ENCODE data around the gene GNG3.
"Not testable (repeated sequence)": the region's sequence is repeated elsewhere in the genome, so short reads cannot be mapped to it uniquely, and the experiment has no call there.

GNG3 gene

DNA sequence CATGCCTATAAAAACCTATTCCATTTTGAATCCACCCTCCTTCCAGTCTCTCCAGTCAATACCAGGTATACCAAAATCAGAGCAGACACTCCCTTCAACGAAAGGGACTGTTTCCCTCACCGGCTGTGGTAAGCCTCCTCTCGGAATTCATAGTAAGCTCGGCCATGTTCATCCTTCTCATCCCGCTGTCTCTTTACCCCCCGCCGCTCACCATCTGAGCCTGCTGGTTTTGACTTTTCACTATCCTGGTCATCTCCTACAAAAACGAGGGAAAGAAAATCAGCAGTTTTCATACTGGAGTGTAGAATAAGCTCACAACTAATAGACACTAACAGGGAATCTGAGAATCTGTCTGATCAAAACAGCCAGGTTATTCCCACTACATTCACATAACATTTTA, 16.7 kb downstream of the GNG3 start:
- no peak for DNase-seq

DNA sequence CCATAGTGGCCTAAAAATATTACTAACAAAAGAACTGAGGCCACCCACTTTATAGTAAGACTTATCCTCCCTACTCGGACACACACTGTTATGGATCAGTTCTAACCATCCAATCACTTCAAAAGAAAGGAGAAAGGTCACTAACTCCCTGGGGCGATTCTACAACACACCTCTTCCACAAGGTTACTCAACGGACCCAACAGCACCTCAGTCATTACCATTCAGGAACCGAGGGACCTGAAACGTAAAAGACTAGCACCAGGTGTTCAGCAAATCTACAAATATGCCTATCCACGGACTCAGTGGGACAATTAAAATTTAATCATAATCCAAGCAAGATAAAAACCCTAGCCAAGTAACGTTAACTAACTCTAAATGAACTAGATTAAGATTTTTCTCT, 18.2 kb downstream of the GNG3 start:
- no peak for DNase-seq

GRCh38 chr11:62726156-62726914, 18.9 kb downstream of the GNG3 start:
- no peak for DNase-seq

GRCh38 chr11:62726915-62727164, 19.4 kb downstream of the GNG3 start:
- no peak for DNase-seq

DNA sequence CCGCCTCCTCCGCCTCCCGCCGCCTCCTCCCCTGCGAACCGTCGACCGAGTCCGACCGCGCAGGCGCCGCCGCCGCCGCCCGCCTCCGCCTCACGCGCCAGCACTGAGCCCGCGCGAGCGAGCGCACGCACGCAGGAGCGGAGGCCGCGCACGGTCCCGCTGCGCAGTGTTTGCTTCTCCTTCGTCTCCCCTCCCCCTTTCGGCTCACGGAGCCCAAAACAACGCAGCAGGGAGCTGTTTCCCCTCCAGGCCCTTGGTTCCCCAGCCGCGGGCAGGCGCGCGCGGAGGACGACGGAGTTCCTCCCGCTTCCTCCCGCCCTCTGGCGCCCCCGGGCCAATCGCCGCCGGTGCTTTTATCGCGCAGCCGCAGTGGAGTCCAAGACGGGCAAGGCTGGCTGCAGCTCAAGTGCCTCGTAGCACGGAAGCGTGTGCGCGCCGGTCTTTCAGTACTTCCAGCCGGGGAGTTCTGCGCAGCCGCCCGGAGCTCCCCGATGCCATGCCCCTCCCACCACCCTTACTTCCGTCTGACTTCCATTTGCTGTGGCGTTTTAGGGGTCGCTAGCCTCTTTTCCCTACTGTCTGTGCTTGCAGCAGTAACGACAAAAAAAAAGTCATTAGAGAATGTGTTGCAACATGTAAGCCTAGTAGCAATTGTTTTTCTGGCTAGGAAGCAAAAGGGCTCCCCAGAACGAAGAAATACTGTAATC, 19.8 kb downstream of the GNG3 start, which contains the start of gene HNRNPUL2:
Gene HNRNPUL2, minus strand, starts transcription at position 293 of the 707 bp plus-strand sequence. CDS start 301 bp downstream, outside the sequence.
- peak; percentile 98 for DNase-seq

DNA sequence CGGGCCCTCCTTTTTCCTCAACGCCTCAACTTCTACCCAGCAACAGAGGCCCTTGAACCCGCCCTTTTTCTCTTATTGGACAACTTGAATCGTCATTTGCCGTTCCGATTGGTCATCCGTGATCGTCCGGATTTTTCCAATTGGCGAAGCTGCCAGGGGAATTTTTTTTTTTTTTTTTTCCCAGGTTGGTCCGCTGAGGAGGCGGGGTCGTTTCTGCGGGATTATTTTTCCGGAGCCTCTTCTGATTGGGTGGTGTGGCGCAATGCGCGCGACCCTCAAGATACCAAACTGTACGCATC, 20.3 kb downstream of the GNG3 start:
- peak; percentile 99 for DNase-seq

- peak; percentile 89 for DNase-seq
Observed at GRCh38 chr11:62728171-62728988, 20.9 kb downstream of the GNG3 start, which contains the start of gene TTC9C. Gene TTC9C, plus strand, starts transcription at chr11:62728486. Its CDS starts 363 bp downstream, at chr11:62728849.

DNA sequence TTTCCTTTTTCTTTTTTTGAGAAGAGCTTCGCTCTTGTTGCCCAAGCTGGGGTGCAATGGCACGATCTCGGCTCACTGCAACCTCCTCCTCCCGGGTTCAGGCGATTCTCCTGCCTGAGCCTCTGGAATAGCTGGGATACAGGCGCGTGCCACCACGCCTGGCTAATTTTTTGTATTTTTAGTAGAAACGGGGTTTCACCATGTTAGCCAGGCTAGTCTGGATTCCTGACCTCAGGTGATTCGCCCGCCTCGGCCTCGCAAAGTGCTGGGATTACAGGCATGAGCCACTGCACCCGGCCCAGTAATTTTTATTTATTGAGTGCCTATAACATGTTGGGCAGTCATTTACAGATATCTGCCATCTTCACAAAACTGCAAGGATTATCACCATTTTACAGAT, 22.6 kb downstream of the GNG3 start:
- DNase-seq: not testable (repeated sequence)

DNA sequence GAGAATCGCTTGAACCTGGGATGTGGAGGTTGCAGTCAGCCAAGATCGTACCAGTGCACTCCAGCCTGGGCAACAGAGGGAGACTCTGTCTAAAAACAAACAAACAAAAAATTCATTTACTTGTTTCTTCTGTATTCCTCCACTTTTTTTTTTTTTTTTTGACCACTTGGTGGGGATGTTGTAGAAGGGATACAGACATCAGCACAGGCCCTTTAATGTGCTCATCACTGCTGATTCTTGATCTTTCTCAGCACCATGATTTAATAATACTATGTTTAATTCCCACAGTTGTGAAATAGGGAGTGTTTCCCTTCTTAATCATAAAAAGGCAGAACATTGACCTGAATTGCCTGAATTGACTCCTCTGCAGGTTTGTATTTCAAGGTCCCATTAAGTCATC, 25.4 kb downstream of the GNG3 start:
- DNase-seq: no peak

- DNase-seq: no peak
Observed at GRCh38 chr11:62737196-62737595, 29.7 kb downstream of the GNG3 start.

GRCh38 chr11:62747475-62748160, 40.1 kb downstream of the GNG3 start:
- no peak for DNase-seq

DNA sequence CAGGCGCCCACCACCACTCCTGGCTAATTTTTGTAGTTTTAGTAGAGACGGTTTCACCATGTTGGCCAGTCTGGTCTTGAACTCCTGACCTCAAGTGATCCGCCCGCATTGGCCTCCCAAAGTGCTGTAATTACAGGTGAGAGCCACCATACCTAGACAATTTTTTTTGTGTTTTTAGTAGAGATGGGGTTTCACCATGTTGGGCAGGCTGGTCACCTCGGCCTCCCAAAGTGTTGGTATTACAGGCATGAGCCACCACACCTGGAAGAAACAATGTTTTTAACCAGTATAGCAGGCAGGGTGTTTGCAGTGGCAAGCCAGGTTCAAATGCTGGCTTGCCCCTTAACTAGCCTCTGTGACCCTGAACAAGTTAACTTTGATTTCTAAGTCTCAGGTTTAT, 42.5 kb downstream of the GNG3 start:
- DNase-seq: not testable (repeated sequence)

DNA sequence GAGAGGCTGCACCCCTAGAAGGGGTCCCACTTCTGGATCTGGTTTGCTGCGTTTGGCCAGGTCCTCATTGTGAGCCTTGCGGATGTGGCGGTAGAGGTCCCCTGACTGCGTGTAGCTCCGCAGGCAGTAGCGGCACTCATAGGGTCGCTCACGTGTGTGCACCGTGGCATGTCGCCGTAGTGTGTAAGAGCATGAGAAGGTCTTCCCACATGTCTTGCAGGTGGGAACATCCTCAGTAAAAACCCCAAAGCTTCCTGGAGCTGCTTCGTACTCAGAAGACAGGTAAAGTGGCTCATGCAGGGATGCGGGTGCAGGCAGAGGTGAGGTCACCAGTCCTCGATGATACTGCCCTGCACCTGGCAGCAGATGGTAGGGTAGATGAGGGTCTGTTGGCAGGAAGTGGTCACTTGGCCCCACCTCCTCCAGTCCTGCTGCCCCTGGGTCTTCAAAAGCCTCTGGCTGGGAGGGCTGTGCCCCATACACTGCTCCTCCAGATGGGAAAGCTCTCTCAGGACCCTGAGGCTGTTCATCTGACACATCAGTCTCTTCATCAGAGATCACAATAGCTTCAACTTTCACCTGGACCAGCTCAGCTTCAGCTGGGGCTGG, 44.8 kb downstream of the GNG3 start:
- no peak for DNase-seq

DNA sequence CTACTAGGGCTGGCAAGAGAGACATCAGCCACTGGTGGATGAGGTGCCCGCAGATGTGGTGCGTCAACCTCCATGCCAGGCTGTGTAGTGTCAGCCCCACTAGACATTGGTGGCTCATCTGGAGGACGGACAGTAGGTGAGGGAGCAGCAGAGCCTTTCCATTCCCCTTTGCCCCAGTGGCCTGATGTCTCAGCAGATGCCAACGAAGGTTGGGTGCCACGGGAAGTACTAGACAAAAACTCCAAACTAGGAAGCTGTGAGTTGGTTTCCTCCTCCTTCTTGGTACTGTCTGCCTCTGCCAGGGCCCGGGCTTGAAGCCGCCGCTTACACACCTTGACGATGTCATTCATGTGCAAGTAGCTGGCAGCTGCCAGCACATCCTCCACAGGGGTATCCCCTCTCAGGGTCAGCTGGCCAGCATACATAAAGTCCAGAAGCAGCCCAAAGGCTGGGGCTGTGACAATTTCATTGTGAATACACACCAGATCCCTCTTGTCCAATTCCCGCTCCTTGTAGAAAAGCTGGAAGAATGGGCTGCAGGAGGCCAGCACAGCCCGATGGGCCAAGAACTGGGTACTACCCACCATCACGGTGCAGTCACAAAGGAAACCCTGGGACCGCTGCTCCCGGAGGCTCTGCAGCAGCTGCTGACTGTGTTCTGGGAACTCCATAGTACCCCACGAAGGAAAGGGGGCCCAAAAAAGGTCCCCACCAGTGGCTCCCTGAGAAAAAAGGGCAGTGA, 45.7 kb downstream of the GNG3 start:
- DNase-seq: no peak

GRCh38 chr11:62753736-62754603, 46.5 kb downstream of the GNG3 start, which contains the start of gene ZBTB3:
Gene ZBTB3, minus strand, starts transcription at chr11:62754160. Its CDS starts 496 bp downstream, at chr11:62753664.
- peak; percentile 99 for DNase-seq

DNA sequence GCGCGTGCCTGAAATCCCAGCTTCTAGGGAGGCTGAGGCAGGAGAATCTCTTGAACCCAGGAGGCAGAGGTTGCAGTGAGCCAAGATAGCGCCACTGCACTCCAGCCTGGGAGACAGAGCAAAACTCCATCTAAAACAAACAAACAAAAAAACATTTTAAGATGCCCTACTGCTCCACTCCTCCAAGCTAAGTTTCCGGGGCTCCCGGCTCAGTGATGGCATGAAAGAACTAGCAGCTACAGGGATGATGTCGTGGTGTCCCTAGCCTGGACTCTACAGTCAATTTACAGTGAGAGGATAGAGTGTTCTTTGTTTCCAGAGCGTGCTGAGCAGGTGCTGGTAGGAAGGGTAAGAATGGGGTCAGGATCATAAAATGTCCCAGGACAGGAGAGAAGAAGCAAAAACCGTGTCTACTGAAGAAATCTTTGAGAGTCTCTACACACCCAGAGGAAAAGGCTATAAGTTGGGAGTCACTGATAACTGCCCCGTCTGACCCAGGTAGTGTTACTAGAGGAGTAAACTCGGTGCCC, 47.7 kb downstream of the GNG3 start:
- no peak for DNase-seq

GRCh38 chr11:62757846-62758788, 50.6 kb downstream of the GNG3 start:
- DNase-seq: no peak

All from NCI-H2029 (cell line).